ENCODE measurements around the gene SLC41A1. TPM values are rescaled to one million over a fixed set of nuclear protein-coding genes. Genes with fewer than 3 reads are reported as not detected.

SLC41A1 gene
- total RNA-seq, 1 donor from 2014 or later: 19.4 TPM

- no peak for DNase-seq (ENCODE audit: low spot score in 2 of 2, unreplicated experiment in 2 of 2)
- TF ChIP-seq CTCF (IDR thresholded peaks at IDR 0.05; ENCODE audit: unreplicated experiment): no peak
- no peaks in the 10 kb centered on the region for H3K4me1 Mint-ChIP-seq
- H3K36me3 Mint-ChIP-seq: no peaks in the 10 kb centered on the region
- no peaks in the 10 kb centered on the region for H3K9me3 Mint-ChIP-seq
- no peak overlapping the region for H3K4me3 Mint-ChIP-seq
- no peaks in the 10 kb centered on the region for H3K27me3 Mint-ChIP-seq (ENCODE audit: low read depth)
- H3K27ac Mint-ChIP-seq: no peak overlapping the region
Measured at GRCh38 chr1:205837382-205837970, 24.5 kb upstream of the SLC41A1 start.

DNA sequence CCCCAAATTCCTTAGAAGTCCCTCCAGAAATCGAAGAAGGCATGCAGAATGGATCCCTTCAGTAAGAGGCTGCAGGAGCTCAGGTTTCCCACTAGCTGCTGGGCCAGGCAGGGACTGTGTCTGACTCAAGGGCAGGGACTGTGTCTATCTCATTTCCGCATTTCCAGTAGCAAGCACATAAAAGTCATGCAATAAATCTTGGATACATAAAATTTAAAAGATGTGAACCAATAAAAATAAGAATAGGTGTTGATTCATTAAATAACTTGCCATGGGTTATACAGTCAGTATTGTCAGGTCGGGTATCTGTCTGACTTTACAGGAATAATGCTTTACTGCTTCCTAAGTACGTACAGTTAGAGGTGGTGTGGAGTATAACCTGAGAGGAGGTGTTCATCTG is 21.8 kb upstream of the SLC41A1 start:
- H3K4me1 Mint-ChIP-seq: no peaks in the 10 kb centered on the region
- no peak for DNase-seq (ENCODE audit: low spot score in 2 of 2, unreplicated experiment in 2 of 2)
- no peaks in the 10 kb centered on the region for H3K36me3 Mint-ChIP-seq
- H3K27ac Mint-ChIP-seq: no peak overlapping the region
- H3K4me3 Mint-ChIP-seq: no peak overlapping the region
- H3K9me3 Mint-ChIP-seq: no peaks in the 10 kb centered on the region
- no peaks in the 10 kb centered on the region for H3K27me3 Mint-ChIP-seq (ENCODE audit: low read depth)
- no peak for TF ChIP-seq CTCF (IDR thresholded peaks at IDR 0.05; ENCODE audit: unreplicated experiment)

DNA sequence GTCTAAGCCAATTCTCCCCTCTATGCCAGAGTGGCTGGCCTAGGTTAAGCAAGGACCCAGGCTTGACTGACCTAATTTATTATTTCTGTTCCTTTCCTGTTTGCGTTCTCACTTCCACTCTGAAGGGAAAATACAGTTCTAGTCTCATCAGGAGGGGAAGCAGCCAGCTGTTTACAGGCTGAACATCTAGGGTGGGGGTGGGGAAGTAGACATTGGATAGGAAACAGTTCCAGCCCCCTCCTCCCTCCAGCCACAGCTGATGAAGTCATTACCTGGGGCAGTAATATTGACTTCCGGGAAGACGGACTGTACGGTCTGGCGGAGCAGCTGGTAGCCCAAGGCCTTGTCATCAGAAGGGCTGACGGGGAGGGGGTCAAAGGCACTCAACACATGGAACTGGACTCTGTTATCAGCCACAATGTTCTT is 19.3 kb upstream of the SLC41A1 start:
- H3K9me3 Mint-ChIP-seq: no peaks in the 10 kb centered on the region
- DNase-seq (ENCODE audit: low spot score in 2 of 2, unreplicated experiment in 2 of 2): no peak
- no peaks in the 10 kb centered on the region for H3K27me3 Mint-ChIP-seq (ENCODE audit: low read depth)
- H3K27ac Mint-ChIP-seq: no peak overlapping the region
- H3K4me1 Mint-ChIP-seq: no peaks in the 10 kb centered on the region
- TF ChIP-seq CTCF (IDR thresholded peaks at IDR 0.05; ENCODE audit: unreplicated experiment): no peak
- H3K36me3 Mint-ChIP-seq: no peaks in the 10 kb centered on the region
- H3K4me3 Mint-ChIP-seq: no peak overlapping the region

DNA sequence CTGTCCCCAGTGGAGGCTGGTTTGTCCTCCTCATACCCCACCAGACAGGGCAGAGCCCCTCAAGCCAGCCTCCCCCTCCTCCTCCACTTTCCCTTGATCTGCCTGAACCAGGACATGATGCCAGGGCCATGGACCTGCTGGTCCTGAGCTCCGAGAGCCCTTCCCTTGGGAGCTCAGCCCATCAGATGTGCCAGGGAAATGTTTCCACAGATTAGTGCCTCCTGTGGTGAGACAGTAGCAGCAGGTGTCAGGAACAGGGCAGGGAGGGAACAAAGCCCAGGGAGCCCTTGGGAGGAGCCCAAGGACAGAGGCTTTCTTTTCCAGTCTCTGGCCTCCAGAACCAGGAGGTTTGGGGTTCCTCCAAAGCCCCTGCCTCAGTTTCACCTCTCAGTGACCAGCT is 14.6 kb upstream of the SLC41A1 start:
- no peak for DNase-seq (ENCODE audit: low spot score in 2 of 2, unreplicated experiment in 2 of 2)
- Mint-ChIP-seq H3K4me3 (no peak overlapping the region), H3K27me3 (ENCODE audit: low read depth) (no peaks in the 10 kb centered on the region), H3K27ac (no peak overlapping the region), H3K9me3 (peaks cover 12% of the 10 kb centered on the region), H3K36me3 (peaks cover 2% of the 10 kb centered on the region), H3K4me1 (peaks cover 10% of the 10 kb centered on the region)
- TF ChIP-seq CTCF (IDR thresholded peaks at IDR 0.05; ENCODE audit: unreplicated experiment): no peak

GRCh38 chr1:205826995-205827394 is 14.0 kb upstream of the SLC41A1 start:
- no peak for DNase-seq (ENCODE audit: low spot score in 2 of 2, unreplicated experiment in 2 of 2)
- H3K9me3 Mint-ChIP-seq: peaks cover 17% of the 10 kb centered on the region
- peaks cover 10% of the 10 kb centered on the region for H3K4me1 Mint-ChIP-seq
- no peak overlapping the region for H3K4me3 Mint-ChIP-seq
- H3K36me3 Mint-ChIP-seq: peaks cover 5% of the 10 kb centered on the region
- no peaks in the 10 kb centered on the region for H3K27me3 Mint-ChIP-seq (ENCODE audit: low read depth)
- H3K27ac Mint-ChIP-seq: no peak overlapping the region
- no peak for TF ChIP-seq CTCF (IDR thresholded peaks at IDR 0.05; ENCODE audit: unreplicated experiment)

All from mesothelial cell of epicardium (in vitro differentiated cells).